ENCODE data around the gene EED.
A peak's percentile ranks its signal among the peaks of the same experiment; 100 is the strongest.

- TF ChIP-seq JUND (IDR thresholded peaks at IDR 0.05), result no peak
- no peak for TF ChIP-seq CTCF (IDR thresholded peaks at IDR 0.05 in 2 of 3, conservative IDR thresholded peaks at IDR 0.05 in 1 of 3; ENCODE audit: borderline replicate concordance in 1 of 3, insufficient read depth in 1 of 3, low read depth in 2 of 3, low read length in 2 of 3)
- no peak for TF ChIP-seq RAD21 (IDR thresholded peaks at IDR 0.05; ENCODE audit: low read depth)
- TF ChIP-seq SP1 (IDR thresholded peaks at IDR 0.05; ENCODE audit: low read depth), result peak; percentile 87
- no peak for TF ChIP-seq EZH2 (IDR thresholded peaks at IDR 0.05)
- no peak for TF ChIP-seq ZFX (IDR thresholded peaks at IDR 0.05)
Measured at GRCh38 chr11:86302092-86302793, 57.7 kb downstream of the EED start, which contains the start of gene HIKESHI.

Measured in HCT116 (cell line).